Measurements from ENCODE around the gene ZMIZ2.

- no peak for TF ChIP-seq ARID4B (CRISPR knock-in tag; IDR thresholded peaks at IDR 0.05)
- TF ChIP-seq SMC3 (conservative IDR thresholded peaks at IDR 0.05; ENCODE audit: insufficient read depth, low read depth, low read length): no peak
- TF ChIP-seq CTCF (IDR thresholded peaks at IDR 0.05 in 2 of 3, conservative IDR thresholded peaks at IDR 0.05 in 1 of 3; ENCODE audit: insufficient read depth in 2 of 3, low read depth in 1 of 3, low read length in 3 of 3): no peak
- TF ChIP-seq EGR1 (conservative IDR thresholded peaks at IDR 0.05): no peak
Observed at GRCh38 chr7:44720301-44720700, 28.3 kb upstream of the ZMIZ2 start.
